ENCODE data around the gene BRINP1. TPM values are rescaled to one million over a fixed set of nuclear protein-coding genes. Genes with fewer than 3 reads are reported as not detected.
A peak's percentile ranks its signal among the peaks of the same experiment; 100 is the strongest.

BRINP1 gene
- total and polyA plus RNA-seq, 2 of the 8 experiments (the other 6 are each of a cell fraction or from before 2014, with no cell fraction given), result 19.5 to 20.5 TPM

- TF ChIP-seq MAFK (IDR thresholded peaks at IDR 0.05; ENCODE audit: low read depth, low read length) (no peak), GABPA (IDR thresholded peaks at IDR 0.05; ENCODE audit: borderline replicate concordance, insufficient read depth, low read length) (no peak), BCL11A (IDR thresholded peaks at IDR 0.05; ENCODE audit: low read depth in 2 of 2, low read length in 2 of 2) (no peak), RAD21 (IDR thresholded peaks at IDR 0.05 in 1 of 2, conservative IDR thresholded peaks at IDR 0.05 in 1 of 2; ENCODE audit: low read depth in 2 of 2, low read length in 2 of 2) (peak; percentile 83 to 88), SUZ12 (IDR thresholded peaks at IDR 0.05; ENCODE audit: low read length) (no peak), RFX5 (IDR thresholded peaks at IDR 0.05; ENCODE audit: borderline replicate concordance, low read depth, low read length) (no peak), EGR1 (IDR thresholded peaks at IDR 0.05; ENCODE audit: borderline replicate concordance, low read depth, low read length) (no peak), KDM1A (IDR thresholded peaks at IDR 0.05; ENCODE audit: borderline replicate concordance, low read length) (no peak), RNF2 (IDR thresholded peaks at IDR 0.05; ENCODE audit: borderline replicate concordance, low read depth, low read length, missing control alignments, poor library complexity, severe bottlenecking) (no peak)
These were observed 79.3 kb downstream of the BRINP1 start (continued) for GRCh38 chr9:119289740-119290433.
